GM18909 (cell line): ENCODE data around the gene WDR86.

Source experiments
- ATAC-seq: cut with Tn5 transposase; IDR thresholded peaks from one replicate; pipeline ENCODE4 v1.9.1; 2021; ENCODE audit warnings: mild to moderate bottlenecking; ENCODE audit not compliant: unreplicated experiment, poor library complexity

The WDR86 gene

DNA sequence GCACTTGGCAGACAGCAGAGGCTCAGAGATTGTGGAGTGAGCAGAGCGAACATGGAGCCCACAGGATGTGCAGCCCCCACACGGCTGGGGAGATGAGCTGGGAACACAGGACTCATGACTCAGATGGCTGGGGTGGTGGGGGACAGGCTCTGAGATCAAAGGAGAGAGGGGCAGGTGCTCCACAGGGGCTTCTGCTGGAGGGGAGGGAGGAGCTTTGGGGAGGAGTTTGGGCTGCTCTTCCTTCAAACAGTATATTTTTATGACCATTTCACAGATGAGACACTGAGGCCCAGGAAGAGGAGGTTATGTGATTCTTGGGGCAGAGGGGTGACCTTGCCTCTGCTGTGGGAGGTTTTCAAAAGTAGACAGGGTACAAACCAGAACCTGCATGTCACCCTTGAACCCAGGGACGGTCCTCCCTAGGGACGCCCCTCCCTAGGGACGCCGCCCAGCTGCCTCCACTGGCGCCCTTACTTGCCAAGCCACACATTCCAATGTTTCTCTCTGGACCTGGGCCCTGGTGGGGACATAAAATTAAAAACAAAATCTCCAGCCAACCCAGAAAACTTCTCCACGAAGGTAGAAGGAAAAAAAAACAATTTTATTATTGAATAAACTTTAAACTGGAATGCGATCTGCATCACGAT lies 31.1 kb upstream of the WDR86 start:
- no peak for ATAC-seq

DNA sequence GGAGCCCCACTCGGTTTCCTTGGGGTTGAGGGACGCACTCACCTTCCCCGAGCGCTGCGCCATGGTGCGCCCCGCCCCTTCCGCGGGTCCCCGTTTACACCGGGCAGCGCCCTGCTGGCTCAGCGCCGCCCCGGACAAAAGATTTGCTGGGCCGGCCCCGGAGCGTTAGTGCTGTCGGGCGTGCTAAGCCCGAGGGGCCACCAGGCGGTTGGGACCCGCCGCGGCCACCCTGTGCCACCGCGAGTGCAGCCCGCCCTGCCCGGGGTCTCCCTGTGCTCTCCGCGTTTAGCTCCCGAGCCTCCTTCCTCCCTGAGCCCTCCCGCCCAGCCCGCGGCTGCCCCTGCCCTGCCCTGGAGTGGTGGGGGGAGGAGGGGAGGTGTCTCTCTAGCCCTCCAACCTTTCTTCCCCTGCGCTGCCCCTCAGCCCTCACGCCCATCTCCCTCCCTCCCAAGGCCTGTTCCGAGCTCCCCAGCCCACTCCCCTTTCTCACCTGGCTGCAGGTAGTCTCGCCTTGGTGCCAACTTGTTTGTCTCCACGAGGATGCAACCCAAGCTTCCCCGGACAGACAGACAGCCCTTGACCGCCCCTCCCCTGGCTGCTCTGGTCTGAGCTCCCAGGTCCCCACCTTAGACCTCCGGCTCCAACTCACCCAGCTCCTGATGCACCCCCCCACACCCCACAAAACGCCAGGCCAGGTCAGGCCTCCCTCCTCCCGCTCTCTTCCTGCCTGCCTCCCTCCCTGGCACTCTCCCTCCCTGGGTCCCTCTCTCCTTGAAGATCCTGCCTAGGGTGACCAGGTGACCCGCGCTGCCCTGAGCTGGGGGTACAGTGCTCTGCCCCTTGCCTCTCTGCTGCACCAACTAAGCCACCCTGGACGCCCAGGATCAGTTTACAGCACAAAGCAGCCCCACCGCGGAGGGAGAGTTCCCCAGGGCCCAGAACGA lies 30.3 kb upstream of the WDR86 start, which contains the start of gene CRYGN:
CRYGN (minus strand) TSS at position 287 of the 944 bp plus-strand sequence; CDS start at position 63, 224 bp downstream.
- ATAC-seq = no peak

DNA sequence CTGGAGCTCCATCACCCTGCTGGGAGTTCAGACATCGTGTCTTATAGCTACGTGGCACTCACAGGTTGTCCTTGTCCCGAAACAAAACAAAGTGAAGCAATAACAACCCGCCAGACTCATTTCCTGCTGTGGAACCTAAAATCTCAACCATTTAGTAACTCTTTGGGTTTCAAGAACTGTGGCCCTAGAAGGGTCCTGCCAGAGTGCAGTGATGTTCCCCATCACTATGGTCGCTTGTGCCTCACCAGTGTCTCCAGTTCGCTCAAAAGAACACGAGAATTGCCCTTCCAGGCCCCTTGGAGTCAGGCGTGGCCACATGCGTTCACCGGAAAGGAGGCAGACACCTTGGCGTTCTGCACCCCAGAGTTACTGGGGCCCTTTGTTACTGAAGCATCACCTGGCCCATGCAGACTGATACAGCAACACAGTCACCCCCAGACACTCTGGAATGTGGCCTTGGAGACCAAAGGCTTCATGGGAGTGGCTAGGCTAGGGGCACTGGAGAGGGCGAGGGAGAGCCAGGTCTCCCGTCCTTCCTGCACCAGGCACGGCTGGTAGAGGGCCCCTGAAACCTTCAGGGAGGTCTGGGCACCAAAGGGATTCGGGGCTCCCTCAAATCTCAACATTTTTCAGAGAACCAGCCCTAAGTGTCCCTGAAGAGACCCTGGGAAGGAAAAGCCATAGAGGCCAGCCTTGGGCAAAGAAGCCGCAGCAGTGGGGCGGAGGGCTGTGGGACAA lies 29.2 kb upstream of the WDR86 start:
- no peak for ATAC-seq

DNA sequence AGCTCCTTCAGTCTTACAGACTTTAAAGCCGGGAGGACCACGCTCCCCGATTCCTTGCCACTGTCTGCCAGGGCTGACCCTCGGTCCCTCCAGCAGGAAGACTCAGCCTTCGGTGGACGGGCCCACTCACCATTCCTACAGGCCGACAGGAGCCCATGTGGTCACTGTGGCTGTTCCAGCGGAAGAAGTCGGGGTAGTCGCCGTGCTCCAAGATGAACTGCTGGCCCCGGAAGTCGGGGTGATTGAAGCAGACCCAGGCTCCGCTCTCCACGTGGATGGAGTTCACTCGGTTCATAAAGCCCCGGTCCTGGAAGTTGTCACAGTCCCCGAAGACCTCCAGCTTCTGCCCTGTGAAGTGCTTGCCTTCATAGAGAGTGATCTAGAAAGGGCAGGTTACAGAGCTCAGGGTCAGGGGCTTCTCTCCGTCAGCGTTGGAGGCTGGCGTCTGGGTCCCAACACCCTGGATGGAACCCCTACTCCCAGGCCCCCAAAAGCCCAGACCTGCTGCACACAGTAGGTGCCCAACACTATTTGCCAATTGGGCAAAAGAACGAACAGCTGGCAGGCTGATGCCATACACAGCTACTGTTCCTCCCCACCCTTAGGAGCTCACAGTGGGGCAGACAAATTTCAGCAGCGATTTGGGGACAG lies 28.2 kb upstream of the WDR86 start:
- no peak for ATAC-seq

DNA sequence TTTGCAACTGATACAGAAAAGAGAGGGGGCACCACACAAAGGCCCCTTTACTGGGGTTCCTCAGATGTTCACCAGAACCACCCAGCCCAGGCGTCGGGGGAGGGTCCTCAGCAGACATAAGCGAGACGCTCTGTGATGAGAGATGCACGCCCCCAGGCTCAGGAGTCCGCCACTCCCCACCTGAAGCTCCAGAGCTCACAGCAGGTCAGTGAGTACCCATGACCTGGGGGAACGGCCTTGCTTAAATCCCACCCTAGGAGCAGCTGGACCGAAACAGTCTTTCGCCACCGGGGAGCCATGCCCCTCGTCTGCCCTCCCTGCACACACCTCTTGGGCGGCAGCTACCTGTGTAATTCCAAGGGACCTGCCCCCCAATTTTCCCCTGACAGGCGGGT lies 27.3 kb upstream of the WDR86 start:
- ATAC-seq = no peak

DNA sequence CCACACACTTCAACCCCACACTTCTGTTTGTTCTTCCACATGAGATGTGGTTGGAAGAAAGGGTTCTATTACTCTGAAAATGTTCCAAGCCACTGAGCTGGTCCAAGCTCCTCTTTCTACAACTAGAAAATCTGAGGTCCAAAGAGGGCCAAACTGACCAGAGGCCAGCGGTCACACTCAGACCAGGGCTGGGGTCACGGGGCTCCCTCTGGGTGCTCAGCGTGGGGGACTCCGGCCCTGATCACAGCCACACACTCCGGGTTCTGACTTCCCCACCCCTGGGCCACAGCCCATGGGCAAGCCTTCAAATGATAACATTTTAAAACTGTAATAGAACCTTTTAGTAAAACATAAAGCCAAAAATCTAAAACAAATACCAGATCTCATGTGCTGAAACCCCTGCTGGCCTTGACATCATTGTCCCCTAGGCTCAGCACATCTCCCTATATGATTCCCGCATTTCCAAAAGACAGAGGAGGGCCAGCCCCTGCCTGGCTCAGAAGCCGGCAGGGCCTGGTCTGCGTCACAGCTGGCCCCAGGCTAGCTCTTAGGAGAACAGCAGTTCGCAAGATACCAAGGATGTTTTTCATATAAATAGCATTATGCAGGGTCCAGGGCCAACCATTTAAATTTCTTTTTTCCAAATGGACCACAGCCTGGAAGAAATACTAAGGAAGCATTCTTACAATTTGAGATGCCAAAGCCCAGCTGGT lies 26.8 kb upstream of the WDR86 start:
- ATAC-seq = no peak

DNA sequence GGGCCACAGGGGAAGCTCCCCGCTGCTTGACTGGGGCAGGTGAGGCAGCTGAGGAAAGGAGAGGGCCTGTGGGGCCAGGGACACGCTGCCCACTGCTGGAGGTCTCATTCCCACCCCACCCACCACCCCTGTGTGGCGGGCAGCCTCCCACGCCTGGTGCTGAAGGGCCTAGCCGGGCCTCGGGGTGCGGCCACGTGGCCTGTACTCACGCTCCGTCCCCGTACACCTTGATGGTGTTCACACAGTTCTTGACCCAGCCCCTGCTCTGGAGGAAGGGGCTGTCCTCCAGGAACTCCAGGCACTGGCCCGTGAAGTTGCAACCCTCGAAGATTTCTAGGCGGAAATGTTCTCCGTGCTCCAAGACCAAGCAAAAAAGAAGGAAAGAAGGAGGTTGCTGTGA lies 26.1 kb upstream of the WDR86 start:
- no peak for ATAC-seq

DNA sequence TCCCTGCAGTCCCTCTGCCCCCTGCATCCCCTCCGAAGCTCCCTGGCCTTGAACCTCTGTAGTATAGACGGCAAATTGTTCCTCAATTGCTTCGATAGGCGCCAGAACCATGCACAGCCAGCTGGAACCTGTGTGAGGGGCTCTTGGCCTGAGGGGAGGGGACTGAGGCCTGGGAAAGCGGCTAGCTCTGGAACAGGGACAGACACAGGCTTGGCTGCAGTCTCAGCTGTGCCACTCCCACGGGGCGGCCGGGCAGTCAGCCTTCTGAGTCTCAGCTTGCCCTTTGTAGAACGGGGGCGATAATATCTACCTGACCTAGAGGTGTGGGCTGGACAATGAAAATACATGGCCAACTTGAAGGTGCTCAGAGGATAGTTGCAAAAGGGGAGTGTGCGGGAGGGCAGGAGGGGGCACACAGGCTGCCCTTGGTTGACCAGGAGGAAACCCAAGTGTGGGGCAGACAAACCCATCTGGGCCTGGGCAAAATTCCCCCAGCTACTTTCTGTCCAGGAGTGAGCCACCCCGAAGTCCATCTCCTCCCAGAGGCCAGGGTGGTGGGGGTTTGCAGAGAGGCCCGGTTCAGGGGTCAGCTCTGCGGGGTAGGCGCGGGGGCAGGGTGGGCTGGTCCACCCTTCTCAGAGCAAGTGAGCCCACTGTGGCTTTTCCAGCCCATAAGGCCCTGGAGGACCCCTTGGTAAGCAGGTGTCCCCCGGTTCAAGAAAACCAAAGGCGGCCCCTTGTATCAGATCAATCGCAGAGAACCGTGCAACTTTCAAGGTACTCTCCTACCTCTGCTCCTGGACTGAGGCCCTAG lies 25.5 kb upstream of the WDR86 start:
- no peak for ATAC-seq

DNA sequence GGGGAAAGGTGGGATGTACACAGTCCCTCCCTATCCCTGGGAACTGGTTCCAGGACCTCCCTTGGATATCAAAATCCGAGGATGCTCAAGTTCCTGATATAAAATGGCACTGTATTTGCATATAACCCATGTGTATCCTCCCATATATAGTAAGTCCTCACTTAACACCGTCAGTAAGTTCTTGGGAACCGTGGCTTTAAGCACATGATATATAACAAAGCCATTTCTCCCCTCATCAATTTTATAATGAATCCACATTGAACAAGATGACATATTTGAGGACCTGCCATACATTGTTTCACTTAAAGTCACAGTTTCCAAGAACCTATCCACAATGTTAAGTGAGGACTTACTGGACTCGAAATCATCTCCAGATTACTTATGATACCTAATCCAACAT lies 24.7 kb upstream of the WDR86 start:
- no peak for ATAC-seq

DNA sequence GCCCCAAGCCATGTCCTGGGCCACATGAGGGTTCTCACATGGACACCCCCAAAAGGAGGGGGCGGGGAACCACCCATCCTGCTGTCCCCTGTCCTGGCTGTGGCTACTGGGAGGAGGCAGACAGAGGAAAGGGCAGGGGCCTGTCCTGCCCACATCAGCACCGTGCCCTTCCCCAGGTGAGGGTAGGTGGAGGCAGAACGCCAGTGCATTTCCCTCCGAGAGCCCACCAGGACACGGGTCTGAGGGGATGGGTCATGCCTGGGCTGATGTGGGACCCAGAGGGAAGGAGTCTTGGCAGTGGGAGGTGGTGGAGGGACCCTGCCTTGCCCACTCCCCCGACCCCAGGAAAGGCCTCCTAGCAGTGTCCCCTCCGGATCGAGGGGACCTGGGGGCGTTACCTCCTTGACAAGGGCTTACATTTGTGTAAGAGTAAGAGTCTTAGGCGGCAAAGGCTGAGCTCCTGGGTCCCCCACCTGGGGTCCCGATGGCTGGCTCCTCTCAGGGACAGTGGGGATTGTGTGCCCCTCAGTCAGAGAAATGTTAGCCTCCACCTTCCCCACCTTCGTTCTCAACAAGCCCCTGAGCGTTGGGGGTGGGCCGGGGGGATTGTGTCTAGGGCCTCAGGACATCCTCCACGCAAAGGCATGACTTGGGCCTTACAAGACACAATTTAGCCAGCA lies 24.0 kb upstream of the WDR86 start:
- no peak for ATAC-seq

DNA sequence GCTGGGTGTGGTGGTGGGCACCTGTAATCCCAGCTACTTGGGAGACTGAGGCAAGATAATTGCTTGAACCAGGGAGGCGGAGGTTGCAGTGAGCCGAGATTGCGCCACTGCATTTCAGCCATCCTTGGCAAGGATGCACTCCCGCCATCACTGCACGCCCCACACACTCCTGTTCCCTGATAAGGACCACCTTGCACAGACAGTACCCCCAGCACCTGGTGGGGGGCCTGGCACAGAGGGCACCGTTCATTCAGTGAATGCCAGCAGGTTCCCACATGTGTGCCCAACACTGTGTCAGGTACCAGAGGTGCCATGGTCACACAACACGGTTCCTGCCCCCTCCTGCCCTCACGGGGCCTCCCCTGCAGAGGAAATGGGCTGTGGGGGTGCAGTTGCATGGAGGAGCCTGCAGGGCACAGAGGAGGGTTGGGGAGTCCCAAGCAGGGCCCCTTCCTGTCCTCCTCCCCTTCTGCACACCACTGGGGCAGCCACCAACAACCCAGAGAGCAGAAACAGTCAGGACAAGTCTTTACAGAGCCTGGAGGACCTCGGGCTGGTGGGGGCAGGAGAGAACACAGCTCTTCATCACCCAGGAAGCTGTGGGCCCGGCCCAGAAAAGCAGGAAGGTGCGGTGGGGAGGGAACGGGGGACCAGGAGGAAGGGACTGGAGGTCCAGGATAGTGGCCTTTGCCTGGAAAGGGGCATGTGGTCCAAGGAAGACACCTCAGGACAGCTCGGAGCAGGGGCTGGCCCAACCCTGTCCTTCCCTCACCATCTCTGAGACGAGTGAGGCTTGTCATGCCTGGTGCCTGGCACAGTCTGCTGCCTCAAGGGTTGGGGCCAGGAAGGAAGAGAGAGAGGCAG lies 23.1 kb upstream of the WDR86 start:
- ATAC-seq = peak; percentile 82

DNA sequence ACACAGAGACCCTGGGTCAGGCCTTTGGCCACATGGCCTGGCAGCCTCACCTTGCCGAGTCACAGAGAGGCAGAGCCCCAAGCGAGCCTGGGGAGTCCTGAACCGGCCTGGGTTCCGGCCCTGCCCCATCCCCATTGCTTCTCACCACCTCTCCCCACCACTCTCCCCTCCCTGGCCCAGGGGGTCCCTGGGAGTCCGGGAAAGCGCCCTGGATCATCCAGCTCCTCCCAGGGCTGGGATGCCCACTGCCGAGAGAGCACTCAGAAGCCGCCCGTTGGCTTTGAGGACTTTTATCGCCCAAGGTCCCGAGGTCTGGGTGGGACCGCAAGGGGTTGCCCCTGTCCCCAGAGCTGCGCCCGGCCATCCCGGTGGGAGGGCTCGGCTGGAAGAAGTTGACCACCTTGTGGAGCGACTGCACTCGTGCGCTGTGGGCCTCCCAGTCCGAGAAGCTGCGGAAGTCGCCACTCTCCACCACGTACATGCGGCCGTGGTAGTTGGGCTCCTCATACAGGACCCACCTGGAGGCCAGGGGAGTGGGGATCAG lies 22.0 kb upstream of the WDR86 start:
- ATAC-seq = no peak

DNA sequence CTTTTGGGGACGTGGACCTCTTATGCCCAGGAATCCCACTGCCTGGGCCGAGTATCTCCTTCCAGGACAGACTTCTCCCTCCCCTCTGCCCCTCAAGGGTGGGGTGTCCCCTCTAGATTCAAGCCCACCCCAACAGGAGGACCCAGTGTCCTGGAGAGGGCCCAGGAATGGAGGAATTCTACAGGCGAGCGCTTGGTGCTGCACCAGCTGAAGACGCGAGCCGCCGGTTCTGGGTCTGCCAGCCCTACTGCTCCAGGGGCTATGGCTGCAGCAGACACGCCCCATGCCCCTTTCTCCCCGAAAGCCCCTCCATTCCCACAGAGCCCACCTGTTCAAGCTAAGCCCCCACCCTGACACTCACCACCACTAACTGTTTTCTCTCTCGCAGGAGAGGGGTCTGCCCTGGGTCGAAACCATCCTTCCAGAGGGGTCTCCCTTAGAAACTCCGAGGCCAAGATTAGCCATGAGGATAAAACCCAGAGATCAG lies 21.5 kb upstream of the WDR86 start:
- ATAC-seq = no peak

DNA sequence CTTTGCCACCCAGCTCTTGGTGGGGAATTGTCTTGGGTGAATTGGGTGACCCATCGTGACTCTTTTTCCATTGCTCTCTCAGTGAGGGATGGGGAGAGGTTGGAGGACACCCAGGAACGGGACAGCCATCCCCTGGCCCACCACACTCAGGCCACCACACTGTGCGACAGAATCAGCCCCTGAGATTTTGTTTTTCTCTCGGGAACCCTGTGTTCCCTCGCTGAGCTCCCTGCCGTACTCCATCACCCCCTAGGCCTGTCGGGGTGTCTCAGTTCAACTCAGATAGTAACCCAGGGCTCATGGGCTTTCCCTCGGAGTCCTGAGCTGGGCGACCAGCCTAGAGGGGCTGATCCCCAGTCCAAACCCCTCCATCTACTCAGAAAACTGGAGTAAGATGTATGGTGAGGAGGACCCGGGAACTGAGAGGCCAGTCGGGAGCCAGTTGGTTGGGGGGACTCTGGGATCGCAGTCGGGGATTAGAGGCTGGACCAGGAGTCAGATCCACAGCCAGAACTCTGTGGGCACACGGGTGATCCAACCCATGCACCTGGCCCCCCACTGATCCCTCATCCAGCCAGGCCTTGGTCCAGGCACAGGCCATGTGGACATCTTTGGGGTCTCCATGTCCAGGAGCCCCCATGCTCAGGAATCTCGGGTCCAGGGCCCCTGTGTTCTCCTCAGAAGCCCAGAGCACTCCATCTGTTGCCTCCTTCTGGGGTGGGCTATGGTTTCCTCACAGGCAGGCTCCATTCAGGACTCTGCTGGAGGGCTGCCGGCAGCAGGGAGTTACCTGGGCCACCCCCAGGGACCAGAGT lies 20.8 kb upstream of the WDR86 start:
- no peak for ATAC-seq

DNA sequence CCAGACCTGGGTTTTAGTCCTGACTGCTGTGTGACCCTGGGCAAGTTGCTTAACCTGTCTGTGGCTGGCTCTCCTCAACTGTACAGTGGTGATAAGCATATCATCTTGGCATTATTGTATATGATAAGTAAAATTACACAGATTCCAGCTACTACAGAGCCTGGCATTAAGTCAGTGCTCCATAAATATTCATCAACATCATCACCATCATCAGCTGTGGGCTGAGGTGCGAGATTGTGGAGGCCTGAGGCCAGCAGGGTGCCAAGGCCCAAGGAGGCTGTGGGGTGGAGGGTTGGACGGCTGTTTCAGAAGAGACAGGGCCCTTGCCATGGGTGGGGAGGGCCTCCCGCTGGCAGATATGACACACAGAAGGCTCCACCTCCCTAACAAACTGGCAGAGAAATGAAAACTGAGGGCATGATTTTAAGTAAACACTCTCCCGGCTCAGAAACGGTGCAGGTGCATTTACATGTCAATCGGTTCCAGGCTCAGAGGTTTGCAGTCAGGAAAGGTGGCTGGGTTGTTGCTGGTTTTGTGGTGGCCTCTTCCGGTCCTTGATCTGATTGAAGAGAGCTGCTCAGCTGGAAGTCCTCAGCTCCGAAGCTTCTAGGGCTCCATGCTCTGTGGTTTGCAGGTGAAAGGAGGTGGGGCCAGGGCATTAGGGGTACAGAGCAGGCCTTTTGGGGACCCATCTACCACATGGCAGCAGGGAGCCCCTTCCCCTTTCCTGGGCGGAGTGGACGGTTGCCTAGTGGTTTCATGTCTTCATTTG lies 19.9 kb upstream of the WDR86 start:
- peak; percentile 65 for ATAC-seq

DNA sequence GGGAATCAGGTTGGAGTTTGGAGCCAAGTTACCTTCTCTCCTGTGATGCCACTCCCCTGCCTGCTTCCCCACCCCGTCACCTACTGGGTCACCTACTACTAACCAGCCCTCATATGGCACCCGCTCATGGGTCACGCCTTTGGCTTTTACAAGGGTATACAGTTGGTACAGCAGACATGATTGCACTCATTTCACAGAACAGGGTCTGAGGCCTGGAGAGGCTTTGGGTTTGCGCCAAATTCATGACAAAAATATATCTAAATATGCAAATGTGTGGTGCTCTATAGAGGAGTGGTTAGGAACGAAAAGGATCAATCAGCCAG lies 19.4 kb upstream of the WDR86 start:
- no peak for ATAC-seq
